Type B pancreatic cell (in vitro differentiated cells): ENCODE measurements around the gene RDM1. TPM values are rescaled to one million over a fixed set of nuclear protein-coding genes. Genes with fewer than 3 reads are reported as not detected.
"Not testable (repeated sequence)": the region's sequence is repeated elsewhere in the genome, so short reads cannot be mapped to it uniquely, and the experiment has no call there.

ENCODE experiments used
- DNase-seq: peaks from one replicate; pipeline ENCODE4 v3.0.0; 2021; ENCODE audit warnings: mixed read lengths; ENCODE audit not compliant: unreplicated experiment; ENCODE audit errors: extremely low spot score
- H3K27ac Mint-ChIP-seq: 2 replicates; pipeline ENCODE4 v1.8.0; 2021; ENCODE audit warnings: mild to moderate bottlenecking, mixed read lengths
- H3K27me3 Mint-ChIP-seq: 2 replicates; pipeline ENCODE4 v1.8.0; 2021; ENCODE audit warnings: mixed read lengths
- H3K36me3 Mint-ChIP-seq: 2 replicates; pipeline ENCODE4 v1.8.0; 2021; ENCODE audit warnings: mixed read lengths
- H3K4me1 Mint-ChIP-seq: one replicate; pipeline ENCODE4 v1.8.0; 2021; ENCODE audit warnings: mixed read lengths; ENCODE audit not compliant: unreplicated experiment
- H3K4me3 Mint-ChIP-seq: 2 replicates; pipeline ENCODE4 v1.8.0; 2021; ENCODE audit warnings: mild to moderate bottlenecking, mixed read lengths
- H3K9me3 Mint-ChIP-seq: 2 replicates; pipeline ENCODE4 v1.8.0; 2021; ENCODE audit warnings: mixed read lengths
- CTCF ChIP-seq: fragments of 200-600 bp; sonication (generic); conservative IDR thresholded peaks from 2 replicates; pipeline ENCODE4 v1.5.0; 2021; ENCODE audit warnings: antibody characterized with exemption, mild to moderate bottlenecking
- total RNA-seq: library from RNA; stranded (reverse); gene quantifications from 2 replicates; pipeline ENCODE4 v1.2.1, GENCODE V29; 2021; ENCODE audit warnings: low replicate concordance

Gene RDM1
- total RNA-seq, 1 donor from 2014 or later = 4.4 TPM

GRCh38 chr17:35943537-35943936 is 13.0 kb upstream of the RDM1 start, which contains the start of gene LYZL6:
LYZL6 (minus strand) TSS chr17:35943713; CDS start chr17:35939356, 4,357 bp downstream.
- no peak for DNase-seq
- H3K9me3 Mint-ChIP-seq = no peaks in the 10 kb centered on the region
- no peak within 1 kb of the TSS for H3K27ac Mint-ChIP-seq
- H3K27me3 Mint-ChIP-seq = no peaks in the 10 kb centered on the region
- no peaks in the 10 kb centered on the region for H3K4me1 Mint-ChIP-seq
- no peak for TF ChIP-seq CTCF
- no peak within 1 kb of the TSS for H3K4me3 Mint-ChIP-seq
- H3K36me3 Mint-ChIP-seq = no peaks in the 10 kb centered on the region

DNA sequence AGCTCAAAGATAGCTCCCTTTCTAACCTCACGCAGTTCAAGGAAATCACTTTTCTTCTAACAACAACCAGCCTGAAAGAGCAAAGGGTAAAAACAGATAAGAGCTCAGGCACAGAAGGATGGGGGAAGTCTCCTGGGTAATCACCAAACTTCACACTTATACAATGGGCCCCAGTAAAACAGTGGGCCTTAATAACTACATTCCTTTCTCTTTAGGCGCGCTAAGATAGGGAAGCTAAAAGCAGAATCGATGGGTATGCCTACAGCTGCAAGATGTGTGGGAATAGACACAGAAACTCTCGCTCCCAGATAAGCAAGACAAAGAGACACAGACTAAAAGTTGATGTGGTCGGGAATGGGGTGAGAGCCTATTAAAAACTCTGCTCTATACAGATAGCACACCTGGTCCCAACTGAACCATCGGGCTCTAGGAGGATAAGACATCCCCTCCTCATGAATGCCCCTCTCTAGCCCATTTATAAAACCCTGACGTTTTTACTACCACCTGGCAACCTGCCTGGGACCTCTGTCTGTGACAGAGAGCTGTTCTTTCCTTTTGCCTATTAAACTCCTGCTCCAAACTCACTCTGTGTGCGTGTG is 12.1 kb upstream of the RDM1 start:
- Mint-ChIP-seq H3K27me3 (no peaks in the 10 kb centered on the region), H3K4me3 (no peak overlapping the region), H3K9me3 (no peaks in the 10 kb centered on the region), H3K36me3 (no peaks in the 10 kb centered on the region), H3K27ac (no peak overlapping the region), H3K4me1 (no peaks in the 10 kb centered on the region)
- no peak for DNase-seq
- no peak for TF ChIP-seq CTCF

- not testable (repeated sequence) for H3K36me3 Mint-ChIP-seq, H3K27me3 Mint-ChIP-seq, H3K4me3 Mint-ChIP-seq, H3K27ac Mint-ChIP-seq, H3K9me3 Mint-ChIP-seq, H3K4me1 Mint-ChIP-seq, DNase-seq
Measured at GRCh38 chr17:35938492-35938891, 7.9 kb upstream of the RDM1 start.

DNA sequence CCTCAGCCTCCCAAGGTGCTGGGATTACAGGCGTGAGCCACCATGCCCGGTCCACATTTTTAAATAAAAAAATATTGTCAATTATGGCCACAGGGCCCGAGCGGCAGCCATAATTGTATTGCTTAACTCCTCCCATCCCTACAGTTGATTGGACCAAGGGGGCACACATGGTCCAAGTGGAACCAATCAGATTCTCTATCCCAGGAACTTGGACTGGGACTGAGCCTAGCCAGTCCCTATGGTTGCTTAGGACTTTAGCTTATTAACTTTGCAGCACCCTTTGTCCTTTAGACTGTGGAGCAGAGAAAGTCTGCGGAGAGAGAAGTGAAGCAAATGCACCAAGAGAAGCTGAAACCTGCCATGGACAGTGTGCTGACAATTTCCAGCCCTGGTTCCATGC is 5.5 kb upstream of the RDM1 start:
- Mint-ChIP-seq H3K4me3 (no peak overlapping the region), H3K27me3 (no peaks in the 10 kb centered on the region), H3K9me3 (no peaks in the 10 kb centered on the region), H3K27ac (no peak overlapping the region), H3K4me1 (peaks cover 10% of the 10 kb centered on the region), H3K36me3 (no peaks in the 10 kb centered on the region)
- DNase-seq = no peak
- no peak for TF ChIP-seq CTCF

GRCh38 chr17:35934760-35935159 is 4.2 kb upstream of the RDM1 start:
- Mint-ChIP-seq H3K4me3 (no peak overlapping the region), H3K4me1 (peaks cover 20% of the 10 kb centered on the region), H3K27ac (no peak overlapping the region), H3K36me3 (no peaks in the 10 kb centered on the region), H3K27me3 (no peaks in the 10 kb centered on the region), H3K9me3 (no peaks in the 10 kb centered on the region)
- DNase-seq = no peak
- TF ChIP-seq CTCF = no peak

GRCh38 chr17:35932586-35932985 is 2.0 kb upstream of the RDM1 start:
- Mint-ChIP-seq H3K36me3 (no peaks in the 10 kb centered on the region), H3K27ac (no peak overlapping the region), H3K4me3 (no peak overlapping the region), H3K9me3 (no peaks in the 10 kb centered on the region), H3K27me3 (no peaks in the 10 kb centered on the region), H3K4me1 (peaks cover 23% of the 10 kb centered on the region)
- TF ChIP-seq CTCF = no peak
- no peak for DNase-seq
